Fibroblast of pulmonary artery (primary cell): ENCODE measurements around the gene GALK1.

Experiments used
- DNase-seq: peaks from one replicate; pipeline ENCODE4 v3.0.0-alpha.2; 2010; ENCODE audit warnings: low read depth
- H3K4me3 ChIP-seq: replicated peaks from 2 replicates; pipeline ENCODE4 v1.5.1; 2011; ENCODE audit warnings: low read depth, mild to moderate bottlenecking, control low read depth, low read length, moderate library complexity
- TF ChIP-seq, protein P1 (sequence below): IDR thresholded peaks from 2 replicates; pipeline ENCODE4 v1.5.1; 2011; ENCODE audit warnings: mild to moderate bottlenecking, control low read depth, low read length, inconsistent platforms; ENCODE audit errors: missing control alignments

GALK1 gene

DNA sequence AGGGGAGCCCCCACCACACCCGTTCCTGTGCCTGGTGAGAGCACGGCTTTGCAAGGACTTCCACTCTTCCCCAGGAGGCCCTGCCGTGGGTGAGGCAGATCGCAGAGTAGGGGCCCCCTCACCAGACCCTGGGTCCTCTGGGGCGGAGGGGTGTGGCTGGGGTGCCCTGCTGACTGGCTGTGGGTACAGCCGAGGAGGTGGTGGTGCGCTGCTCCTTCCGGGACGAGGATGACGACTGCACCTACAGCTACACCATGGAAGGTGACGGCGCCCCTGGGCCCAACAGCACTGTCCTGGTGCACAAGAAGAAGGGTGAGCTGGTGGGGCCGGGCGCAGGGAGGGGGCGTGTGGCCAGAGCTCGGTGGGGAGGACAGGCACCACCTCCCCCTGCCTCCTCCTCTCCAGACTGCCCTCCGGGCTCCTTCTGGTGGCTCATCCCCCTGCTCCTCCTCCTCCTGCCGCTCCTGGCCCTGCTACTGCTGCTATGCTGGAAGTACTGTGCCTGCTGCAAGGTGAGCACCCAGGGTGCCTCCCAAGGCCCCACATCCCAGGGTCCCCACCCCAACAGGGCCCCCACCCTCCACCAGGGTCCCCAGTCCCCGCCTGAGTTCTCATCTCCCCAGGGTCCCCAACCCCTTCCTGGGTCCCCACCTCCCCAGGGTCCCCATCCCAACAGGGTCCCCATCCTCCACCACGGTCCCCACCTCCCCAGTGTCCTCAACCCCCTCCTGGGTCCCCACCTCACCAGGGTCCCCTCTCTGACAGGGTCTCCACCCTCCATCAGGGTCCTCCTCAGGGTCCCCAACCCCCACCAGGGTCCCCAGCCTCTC, 27.6 kb downstream of the GALK1 start:
- no peak for DNase-seq
- H3K4me3 ChIP-seq = no peak overlapping the region
- TF ChIP-seq, protein P1, sequence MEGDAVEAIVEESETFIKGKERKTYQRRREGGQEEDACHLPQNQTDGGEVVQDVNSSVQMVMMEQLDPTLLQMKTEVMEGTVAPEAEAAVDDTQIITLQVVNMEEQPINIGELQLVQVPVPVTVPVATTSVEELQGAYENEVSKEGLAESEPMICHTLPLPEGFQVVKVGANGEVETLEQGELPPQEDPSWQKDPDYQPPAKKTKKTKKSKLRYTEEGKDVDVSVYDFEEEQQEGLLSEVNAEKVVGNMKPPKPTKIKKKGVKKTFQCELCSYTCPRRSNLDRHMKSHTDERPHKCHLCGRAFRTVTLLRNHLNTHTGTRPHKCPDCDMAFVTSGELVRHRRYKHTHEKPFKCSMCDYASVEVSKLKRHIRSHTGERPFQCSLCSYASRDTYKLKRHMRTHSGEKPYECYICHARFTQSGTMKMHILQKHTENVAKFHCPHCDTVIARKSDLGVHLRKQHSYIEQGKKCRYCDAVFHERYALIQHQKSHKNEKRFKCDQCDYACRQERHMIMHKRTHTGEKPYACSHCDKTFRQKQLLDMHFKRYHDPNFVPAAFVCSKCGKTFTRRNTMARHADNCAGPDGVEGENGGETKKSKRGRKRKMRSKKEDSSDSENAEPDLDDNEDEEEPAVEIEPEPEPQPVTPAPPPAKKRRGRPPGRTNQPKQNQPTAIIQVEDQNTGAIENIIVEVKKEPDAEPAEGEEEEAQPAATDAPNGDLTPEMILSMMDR = no peak

GRCh38 chr17:75736173-75736835, 28.7 kb downstream of the GALK1 start:
- H3K4me3 ChIP-seq = no peak overlapping the region

GRCh38 chr17:75734674-75735294, 30.2 kb downstream of the GALK1 start:
- no peak overlapping the region for H3K4me3 ChIP-seq
- TF ChIP-seq, protein P1 = no peak
- DNase-seq = no peak

More at GRCh38 chr17:75736173-75736835, 28.7 kb downstream of the GALK1 start:
- TF ChIP-seq, protein P1 = no peak
- DNase-seq = no peak

DNA sequence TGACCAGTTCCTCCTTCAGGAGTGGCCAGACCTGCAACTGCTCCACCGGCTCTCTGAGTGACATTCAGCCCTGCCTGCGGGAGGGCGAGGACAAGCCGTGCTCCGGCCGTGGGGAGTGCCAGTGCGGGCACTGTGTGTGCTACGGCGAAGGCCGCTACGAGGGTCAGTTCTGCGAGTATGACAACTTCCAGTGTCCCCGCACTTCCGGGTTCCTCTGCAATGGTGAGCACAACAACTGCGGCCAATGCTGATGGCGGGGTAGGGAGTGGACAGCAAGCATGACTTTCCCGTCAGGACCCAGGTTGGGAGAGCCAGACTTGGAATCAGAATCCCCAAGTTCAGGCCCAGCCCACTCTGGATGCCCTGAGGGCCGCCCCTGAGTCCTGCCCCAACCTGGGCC, 31.5 kb downstream of the GALK1 start:
- TF ChIP-seq, protein P1 = no peak
- DNase-seq = no peak

DNA sequence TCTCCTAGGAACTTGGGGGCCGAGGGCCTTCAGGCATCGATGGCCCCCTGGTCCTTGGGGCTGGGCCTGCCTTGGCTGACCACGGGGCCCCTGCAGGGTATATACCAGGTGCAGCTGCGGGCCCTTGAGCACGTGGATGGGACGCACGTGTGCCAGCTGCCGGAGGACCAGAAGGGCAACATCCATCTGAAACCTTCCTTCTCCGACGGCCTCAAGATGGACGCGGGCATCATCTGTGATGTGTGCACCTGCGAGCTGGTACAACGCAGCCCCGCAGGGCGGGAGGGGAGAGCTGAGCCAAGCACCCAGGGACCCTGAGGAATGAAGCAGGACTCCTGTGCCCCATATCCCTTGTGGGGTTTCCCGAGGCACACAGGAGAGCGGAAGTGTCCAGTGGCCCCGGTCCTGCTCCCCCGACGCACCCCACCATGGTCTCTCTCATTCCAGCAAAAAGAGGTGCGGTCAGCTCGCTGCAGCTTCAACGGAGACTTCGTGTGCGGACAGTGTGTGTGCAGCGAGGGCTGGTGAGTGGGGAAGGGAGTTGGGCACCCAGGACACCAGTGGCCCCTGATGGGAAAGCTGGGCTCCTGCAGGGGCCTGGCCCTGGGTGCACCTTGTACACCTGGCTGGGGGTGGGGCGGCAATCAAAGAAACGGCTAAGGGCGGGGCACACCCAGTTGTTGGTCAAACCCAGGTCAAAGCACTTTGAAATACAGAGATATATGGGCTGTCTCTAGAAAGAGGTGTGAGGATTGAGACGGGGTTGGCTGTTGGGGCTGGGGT, 33.1 kb downstream of the GALK1 start:
- no peak overlapping the region for H3K4me3 ChIP-seq
- TF ChIP-seq, protein P1 = no peak
- DNase-seq = no peak

More for the DNA sequence above, 31.5 kb downstream of the GALK1 start:
- no peak overlapping the region for H3K4me3 ChIP-seq

GRCh38 chr17:75731086-75731715, 33.8 kb downstream of the GALK1 start:
- DNase-seq = no peak
- TF ChIP-seq, protein P1 = no peak
- no peak overlapping the region for H3K4me3 ChIP-seq
